ENCODE results near the gene POLG2.

The POLG2 gene

DNA sequence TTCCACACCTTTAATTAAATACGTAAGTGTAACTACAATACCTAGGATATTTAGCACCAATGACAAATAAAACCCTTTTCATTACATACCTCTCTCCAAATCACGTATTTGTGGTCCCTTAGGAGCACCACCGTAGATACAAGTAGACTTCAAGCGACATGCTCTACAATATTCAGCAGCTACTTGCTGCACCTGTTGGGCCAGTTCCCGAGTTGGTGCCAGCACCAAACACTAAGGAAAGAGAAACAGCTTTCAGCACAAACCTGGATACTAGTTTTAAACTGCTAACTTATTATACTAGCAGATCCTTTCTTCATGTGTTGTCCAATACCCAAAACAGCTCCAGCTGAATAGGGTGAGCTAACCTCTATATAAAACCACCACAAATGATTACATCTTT lies 6.5 kb upstream of the POLG2 start:
- no peaks in the 10 kb centered on the region for H3K27me3 ChIP-seq (replicated peaks in 2 of 5; ENCODE audit: control insufficient read depth in 4 of 5, insufficient read depth in 5 of 5, low read length in 4 of 5)
- peaks cover 29 to 68% (median 58%) of the 10 kb centered on the region in 4 experiments for H3K36me3 ChIP-seq (ENCODE audit: control insufficient read depth in 4 of 4, insufficient read depth in 4 of 4, low read length in 3 of 4)
- no peak overlapping the region for H3K27ac ChIP-seq (ENCODE audit: insufficient read depth in 1 of 2, low read depth in 1 of 2, low read length in 2 of 2, poor library complexity in 1 of 2, severe bottlenecking in 2 of 2)
- WGBS (ENCODE audit: insufficient coverage): 96% methylated on average over 5 of the region's 5 CpGs
- ChIA-PET POLR2A (interaction anchor here (0.7 kb wide), 1 partner anchor 673 kb away, joined by 3 read pairs; no protein-coding TSS in a partner anchor), CTCF (interaction anchor here (1.3 to 7.0 kb wide), 2 partner anchors 29 to 83 kb away, joined by 3 to 55 read pairs; no protein-coding TSS in a partner anchor)
- DNase-seq: peak in 1 of 3 donors; percentile 4
- H3K4me1 ChIP-seq (ENCODE audit: control extremely low read depth in 1 of 4, control insufficient read depth in 4 of 4, insufficient read depth in 4 of 4, low read length in 3 of 4): peaks cover 14 to 41% (median 20%) of the 10 kb centered on the region in 4 experiments
- H3K9me3 ChIP-seq (ENCODE audit: control extremely low read depth in 1 of 5, control insufficient read depth in 4 of 5, insufficient read depth in 2 of 5, low read depth in 1 of 5, low read length in 4 of 5): no peaks in the 10 kb centered on the region
- peak overlapping the region in 3 of 7 experiments; percentile 98 to 100 (median 100) for H3K4me3 ChIP-seq (ENCODE audit: control insufficient read depth in 1 of 7, extremely low read depth in 1 of 7, insufficient read depth in 4 of 7, low read depth in 2 of 7, low read length in 6 of 7)

- Histone ChIP-seq H3K4me3 (ENCODE audit: control insufficient read depth in 1 of 7, extremely low read depth in 1 of 7, insufficient read depth in 4 of 7, low read depth in 2 of 7, low read length in 6 of 7) (no peak overlapping the region), H3K27ac (ENCODE audit: insufficient read depth in 1 of 2, low read depth in 1 of 2, low read length in 2 of 2, poor library complexity in 1 of 2, severe bottlenecking in 2 of 2) (no peak overlapping the region), H3K9me3 (ENCODE audit: control extremely low read depth in 1 of 5, control insufficient read depth in 4 of 5, insufficient read depth in 2 of 5, low read depth in 1 of 5, low read length in 4 of 5) (no peaks in the 10 kb centered on the region), H3K4me1 (ENCODE audit: control extremely low read depth in 1 of 4, control insufficient read depth in 4 of 4, insufficient read depth in 4 of 4, low read length in 3 of 4) (peaks cover 9 to 41% (median 17%) of the 10 kb centered on the region in 4 experiments), H3K27me3 (replicated peaks in 2 of 5; ENCODE audit: control insufficient read depth in 4 of 5, insufficient read depth in 5 of 5, low read length in 4 of 5) (no peaks in the 10 kb centered on the region), H3K36me3 (ENCODE audit: control insufficient read depth in 4 of 4, insufficient read depth in 4 of 4, low read length in 3 of 4) (peaks cover 29 to 73% (median 60%) of the 10 kb centered on the region in 4 experiments)
- ChIA-PET POLR2A (interaction anchor here (0.7 kb wide), 1 partner anchor 673 kb away, joined by 3 read pairs; no protein-coding TSS in a partner anchor), CTCF (interaction anchor here (7.0 kb wide), 1 partner anchor 83 kb away, joined by 55 read pairs; no protein-coding TSS in a partner anchor)
- WGBS (ENCODE audit: insufficient coverage): no CpG with 5 or more reads among the region's 2 CpGs
- DNase-seq: peak in 1 of 3 donors; percentile 3
Observed at GRCh38 chr17:64502809-64503208, 6.0 kb upstream of the POLG2 start.

DNA sequence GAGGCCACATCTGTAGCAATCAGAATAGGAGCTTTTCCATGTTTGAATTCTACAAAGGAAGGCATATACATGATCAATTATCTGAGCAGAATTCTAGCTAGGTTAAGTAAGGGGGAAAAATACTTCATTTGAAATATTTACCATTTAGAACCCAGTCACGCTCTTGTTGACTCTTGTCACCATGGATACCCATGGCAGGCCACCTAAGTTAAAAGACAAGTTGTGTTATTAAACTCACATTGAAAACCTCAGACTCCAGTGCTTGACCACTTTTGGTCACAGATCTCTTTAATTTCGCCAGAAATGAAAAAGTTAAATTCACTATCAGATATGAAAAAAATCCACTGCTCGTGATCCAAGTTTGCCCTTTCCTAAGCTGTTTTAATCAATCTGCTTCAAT lies 5.2 kb upstream of the POLG2 start:
- CTCF ChIA-PET: interaction anchor here (7.0 kb wide), 1 partner anchor 82 kb away, joined by 55 read pairs; no protein-coding TSS in a partner anchor
- 86% methylated on average over 3 of the region's 3 CpGs for WGBS (ENCODE audit: insufficient coverage)
- no peak overlapping the region for H3K4me3 ChIP-seq (ENCODE audit: control insufficient read depth in 1 of 7, extremely low read depth in 1 of 7, insufficient read depth in 4 of 7, low read depth in 2 of 7, low read length in 6 of 7)
- H3K4me1 ChIP-seq (ENCODE audit: control extremely low read depth in 1 of 4, control insufficient read depth in 4 of 4, insufficient read depth in 4 of 4, low read length in 3 of 4): peaks cover 8 to 46% (median 18%) of the 10 kb centered on the region in 4 experiments
- H3K36me3 ChIP-seq (ENCODE audit: control insufficient read depth in 4 of 4, insufficient read depth in 4 of 4, low read length in 3 of 4): peaks cover 29 to 74% (median 60%) of the 10 kb centered on the region in 4 experiments
- peak in 1 of 3 donors; percentile 10 for DNase-seq
- H3K27me3 ChIP-seq (replicated peaks in 2 of 5; ENCODE audit: control insufficient read depth in 4 of 5, insufficient read depth in 5 of 5, low read length in 4 of 5): no peaks in the 10 kb centered on the region
- POLR2A ChIA-PET: no interaction called here
- peak overlapping the region in 1 of 2 experiments; percentile 65 for H3K27ac ChIP-seq (ENCODE audit: insufficient read depth in 1 of 2, low read depth in 1 of 2, low read length in 2 of 2, poor library complexity in 1 of 2, severe bottlenecking in 2 of 2)
- H3K9me3 ChIP-seq (ENCODE audit: control extremely low read depth in 1 of 5, control insufficient read depth in 4 of 5, insufficient read depth in 2 of 5, low read depth in 1 of 5, low read length in 4 of 5): no peaks in the 10 kb centered on the region

- peaks cover 29 to 74% (median 60%) of the 10 kb centered on the region in 4 experiments for H3K36me3 ChIP-seq (ENCODE audit: control insufficient read depth in 4 of 4, insufficient read depth in 4 of 4, low read length in 3 of 4)
- H3K4me1 ChIP-seq (ENCODE audit: control extremely low read depth in 1 of 4, control insufficient read depth in 4 of 4, insufficient read depth in 4 of 4, low read length in 3 of 4): peaks cover 9 to 54% (median 23%) of the 10 kb centered on the region in 4 experiments
- H3K27me3 ChIP-seq (replicated peaks in 2 of 5; ENCODE audit: control insufficient read depth in 4 of 5, insufficient read depth in 5 of 5, low read length in 4 of 5): no peaks in the 10 kb centered on the region
- DNase-seq: peak in 2 of 3 donors; percentile 22 to 28
- POLR2A ChIA-PET: no interaction called here
- WGBS (ENCODE audit: insufficient coverage): 96% methylated on average over 6 of the region's 11 CpGs
- H3K9me3 ChIP-seq (ENCODE audit: control extremely low read depth in 1 of 5, control insufficient read depth in 4 of 5, insufficient read depth in 2 of 5, low read depth in 1 of 5, low read length in 4 of 5): no peaks in the 10 kb centered on the region
- H3K4me3 ChIP-seq (ENCODE audit: control insufficient read depth in 1 of 7, extremely low read depth in 1 of 7, insufficient read depth in 4 of 7, low read depth in 2 of 7, low read length in 6 of 7): no peak overlapping the region
- H3K27ac ChIP-seq (ENCODE audit: insufficient read depth in 1 of 2, low read depth in 1 of 2, low read length in 2 of 2, poor library complexity in 1 of 2, severe bottlenecking in 2 of 2): no peak overlapping the region
- CTCF ChIA-PET: interaction anchor here (7.0 to 13.1 kb wide), 2 partner anchors 79 to 81 kb away, joined by 55 to 261 read pairs; no protein-coding TSS in a partner anchor
Observed at GRCh38 chr17:64500862-64501765, 4.3 kb upstream of the POLG2 start.

- H3K4me1 ChIP-seq (ENCODE audit: control extremely low read depth in 1 of 4, control insufficient read depth in 4 of 4, insufficient read depth in 4 of 4, low read length in 3 of 4): peaks cover 16 to 60% (median 30%) of the 10 kb centered on the region in 4 experiments
- no peak overlapping the region for H3K4me3 ChIP-seq (ENCODE audit: control insufficient read depth in 1 of 7, extremely low read depth in 1 of 7, insufficient read depth in 4 of 7, low read depth in 2 of 7, low read length in 6 of 7)
- ChIA-PET POLR2A (no interaction called here), CTCF (interaction anchor here (13.1 kb wide), 1 partner anchor 79 kb away, joined by 261 read pairs; no protein-coding TSS in a partner anchor)
- H3K9me3 ChIP-seq (ENCODE audit: control extremely low read depth in 1 of 5, control insufficient read depth in 4 of 5, insufficient read depth in 2 of 5, low read depth in 1 of 5, low read length in 4 of 5): no peaks in the 10 kb centered on the region
- no peaks in the 10 kb centered on the region for H3K27me3 ChIP-seq (replicated peaks in 2 of 5; ENCODE audit: control insufficient read depth in 4 of 5, insufficient read depth in 5 of 5, low read length in 4 of 5)
- 100% methylated on average over 1 of the region's 8 CpGs for WGBS (ENCODE audit: insufficient coverage)
- H3K27ac ChIP-seq (ENCODE audit: insufficient read depth in 1 of 2, low read depth in 1 of 2, low read length in 2 of 2, poor library complexity in 1 of 2, severe bottlenecking in 2 of 2): no peak overlapping the region
- peak in 1 of 3 donors; percentile 10 for DNase-seq
- peaks cover 29 to 74% (median 60%) of the 10 kb centered on the region in 4 experiments for H3K36me3 ChIP-seq (ENCODE audit: control insufficient read depth in 4 of 4, insufficient read depth in 4 of 4, low read length in 3 of 4)
Observed at GRCh38 chr17:64500487-64500859, 3.6 kb upstream of the POLG2 start.

GRCh38 chr17:64499805-64500486 lies 3.1 kb upstream of the POLG2 start:
- H3K27ac ChIP-seq (ENCODE audit: insufficient read depth in 1 of 2, low read depth in 1 of 2, low read length in 2 of 2, poor library complexity in 1 of 2, severe bottlenecking in 2 of 2): no peak overlapping the region
- no peaks in the 10 kb centered on the region for H3K9me3 ChIP-seq (ENCODE audit: control extremely low read depth in 1 of 5, control insufficient read depth in 4 of 5, insufficient read depth in 2 of 5, low read depth in 1 of 5, low read length in 4 of 5)
- CTCF ChIA-PET: interaction anchor here (1.6 to 13.1 kb wide), 2 partner anchors 9 to 78 kb away, joined by 4 to 261 read pairs; no protein-coding TSS in a partner anchor
- H3K36me3 ChIP-seq (ENCODE audit: control insufficient read depth in 4 of 4, insufficient read depth in 4 of 4, low read length in 3 of 4): peaks cover 29 to 71% (median 58%) of the 10 kb centered on the region in 4 experiments
- POLR2A ChIA-PET: interaction anchor here (0.6 kb wide), 1 partner anchor 55 kb away, joined by 3 read pairs; no protein-coding TSS in a partner anchor
- DNase-seq: peak in 2 of 3 donors; percentile 28 to 29
- no peaks in the 10 kb centered on the region for H3K27me3 ChIP-seq (replicated peaks in 2 of 5; ENCODE audit: control insufficient read depth in 4 of 5, insufficient read depth in 5 of 5, low read length in 4 of 5)
- H3K4me1 ChIP-seq (ENCODE audit: control extremely low read depth in 1 of 4, control insufficient read depth in 4 of 4, insufficient read depth in 4 of 4, low read length in 3 of 4): peaks cover 17 to 65% (median 32%) of the 10 kb centered on the region in 4 experiments
- H3K4me3 ChIP-seq (ENCODE audit: control insufficient read depth in 1 of 7, extremely low read depth in 1 of 7, insufficient read depth in 4 of 7, low read depth in 2 of 7, low read length in 6 of 7): no peak overlapping the region
- 100% methylated on average over 2 of the region's 6 CpGs for WGBS (ENCODE audit: insufficient coverage)
